Activated gamma-delta T cell (primary cell): ENCODE results near the gene TRMU.
A peak's percentile ranks its signal among the peaks of the same experiment; 100 is the strongest.

Experiments
- DNase-seq: peaks from one replicate; lab custom pipeline; 2025; lab: John Stamatoyannopoulos, UW

The TRMU gene

GRCh38 chr22:46355996-46356471 lies 20.5 kb downstream of the TRMU start:
- DNase-seq, result no peak

- no peak for DNase-seq
These were observed 21.3 kb downstream of the TRMU start for GRCh38 chr22:46356496-46357480.

- DNase-seq, result no peak
These were observed 22.4 kb downstream of the TRMU start for GRCh38 chr22:46357711-46358520.

GRCh38 chr22:46358766-46359165 lies 23.3 kb downstream of the TRMU start:
- DNase-seq, result no peak

- DNase-seq, result no peak
These were observed 23.8 kb downstream of the TRMU start for GRCh38 chr22:46359362-46359761.

- DNase-seq, result no peak
These were observed 24.6 kb downstream of the TRMU start for GRCh38 chr22:46360097-46360496.

- no peak for DNase-seq
These were observed 25.4 kb downstream of the TRMU start for GRCh38 chr22:46360891-46361290.

GRCh38 chr22:46361826-46362202 lies 26.3 kb downstream of the TRMU start:
- no peak for DNase-seq

GRCh38 chr22:46362203-46362933 lies 26.9 kb downstream of the TRMU start:
- DNase-seq, result no peak

GRCh38 chr22:46362934-46363515 lies 27.5 kb downstream of the TRMU start:
- no peak for DNase-seq

- no peak for DNase-seq
These were observed 28.3 kb downstream of the TRMU start for GRCh38 chr22:46363611-46364321.

- DNase-seq, result no peak
These were observed 29.0 kb downstream of the TRMU start for GRCh38 chr22:46364341-46365165.

- no peak for DNase-seq
These were observed 29.7 kb downstream of the TRMU start for GRCh38 chr22:46365166-46365624.

- DNase-seq, result no peak
These were observed 30.8 kb downstream of the TRMU start for GRCh38 chr22:46366327-46366731.

GRCh38 chr22:46366801-46367706 lies 31.5 kb downstream of the TRMU start:
- DNase-seq, result no peak

- peak; percentile 56 for DNase-seq
These were observed 32.2 kb downstream of the TRMU start for GRCh38 chr22:46367707-46368191.

- no peak for DNase-seq
These were observed 32.9 kb downstream of the TRMU start for GRCh38 chr22:46368422-46368821.

- no peak for DNase-seq
These were observed 33.6 kb downstream of the TRMU start for GRCh38 chr22:46368871-46369715.
